ENCODE measurements around the gene PDE7B.
"Not testable (repeated sequence)": the region's sequence is repeated elsewhere in the genome, so short reads cannot be mapped to it uniquely, and the experiment has no call there.

PDE7B gene

DNA sequence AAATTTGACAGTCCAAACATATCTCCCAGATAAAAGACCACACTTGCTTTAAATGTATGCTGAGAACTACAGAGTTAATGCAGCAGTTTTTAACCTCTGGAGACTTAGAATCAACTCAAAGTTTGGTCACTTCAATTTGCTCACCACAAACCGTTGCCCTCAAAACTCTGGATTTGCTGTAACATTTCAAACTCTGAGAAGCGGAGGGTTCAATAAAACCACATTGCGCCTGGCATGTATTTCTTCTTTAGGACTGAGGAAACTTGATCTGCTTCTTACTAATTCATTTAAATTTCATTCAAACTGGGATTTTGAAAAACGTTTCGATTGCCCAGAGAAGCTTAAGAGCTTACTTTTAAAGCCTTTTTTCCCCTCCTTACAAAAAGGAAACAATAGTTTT, 282.8 kb downstream of the PDE7B start:
- Mint-ChIP-seq H3K27me3 (ENCODE audit: low read depth) (peaks cover 5% of the 10 kb centered on the region), H3K9me3 (peaks cover 6% of the 10 kb centered on the region), H3K4me1 (peaks cover 11% of the 10 kb centered on the region), H3K27ac (peak overlapping the region in 1 of 3 experiments; percentile 28), H3K36me3 (ENCODE audit: low read depth) (no peaks in the 10 kb centered on the region), H3K4me3 (no peak overlapping the region)
- TF ChIP-seq, protein P1, sequence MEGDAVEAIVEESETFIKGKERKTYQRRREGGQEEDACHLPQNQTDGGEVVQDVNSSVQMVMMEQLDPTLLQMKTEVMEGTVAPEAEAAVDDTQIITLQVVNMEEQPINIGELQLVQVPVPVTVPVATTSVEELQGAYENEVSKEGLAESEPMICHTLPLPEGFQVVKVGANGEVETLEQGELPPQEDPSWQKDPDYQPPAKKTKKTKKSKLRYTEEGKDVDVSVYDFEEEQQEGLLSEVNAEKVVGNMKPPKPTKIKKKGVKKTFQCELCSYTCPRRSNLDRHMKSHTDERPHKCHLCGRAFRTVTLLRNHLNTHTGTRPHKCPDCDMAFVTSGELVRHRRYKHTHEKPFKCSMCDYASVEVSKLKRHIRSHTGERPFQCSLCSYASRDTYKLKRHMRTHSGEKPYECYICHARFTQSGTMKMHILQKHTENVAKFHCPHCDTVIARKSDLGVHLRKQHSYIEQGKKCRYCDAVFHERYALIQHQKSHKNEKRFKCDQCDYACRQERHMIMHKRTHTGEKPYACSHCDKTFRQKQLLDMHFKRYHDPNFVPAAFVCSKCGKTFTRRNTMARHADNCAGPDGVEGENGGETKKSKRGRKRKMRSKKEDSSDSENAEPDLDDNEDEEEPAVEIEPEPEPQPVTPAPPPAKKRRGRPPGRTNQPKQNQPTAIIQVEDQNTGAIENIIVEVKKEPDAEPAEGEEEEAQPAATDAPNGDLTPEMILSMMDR (IDR thresholded peaks at IDR 0.05; ENCODE audit: unreplicated experiment in 3 of 3): no peak

DNA sequence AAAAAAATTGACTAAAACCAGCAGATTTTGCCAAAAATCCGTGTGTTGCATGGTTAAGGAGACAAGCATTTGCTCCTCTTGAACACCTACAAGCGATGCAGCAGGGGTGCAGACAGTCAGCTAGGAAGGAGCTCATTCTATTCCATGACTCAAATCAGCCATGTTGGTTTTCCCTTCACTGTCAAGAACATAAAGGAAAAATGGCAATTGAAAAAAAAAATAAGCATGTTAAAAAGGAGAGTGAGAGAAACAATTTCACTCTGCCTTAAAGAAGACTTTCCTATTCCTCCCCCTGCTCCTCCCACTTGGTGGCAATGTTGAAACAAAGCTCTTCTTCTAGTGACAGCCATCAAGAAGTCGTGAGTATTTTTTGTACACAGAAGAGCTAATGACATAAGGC, 283.2 kb downstream of the PDE7B start:
- no peak overlapping the region for H3K27ac Mint-ChIP-seq
- peaks cover 6% of the 10 kb centered on the region for H3K9me3 Mint-ChIP-seq
- H3K4me3 Mint-ChIP-seq: no peak overlapping the region
- peaks cover 5% of the 10 kb centered on the region for H3K27me3 Mint-ChIP-seq (ENCODE audit: low read depth)
- TF ChIP-seq, protein P1 (IDR thresholded peaks at IDR 0.05; ENCODE audit: unreplicated experiment in 3 of 3): no peak
- no peaks in the 10 kb centered on the region for H3K36me3 Mint-ChIP-seq (ENCODE audit: low read depth)
- H3K4me1 Mint-ChIP-seq: peaks cover 11% of the 10 kb centered on the region

DNA sequence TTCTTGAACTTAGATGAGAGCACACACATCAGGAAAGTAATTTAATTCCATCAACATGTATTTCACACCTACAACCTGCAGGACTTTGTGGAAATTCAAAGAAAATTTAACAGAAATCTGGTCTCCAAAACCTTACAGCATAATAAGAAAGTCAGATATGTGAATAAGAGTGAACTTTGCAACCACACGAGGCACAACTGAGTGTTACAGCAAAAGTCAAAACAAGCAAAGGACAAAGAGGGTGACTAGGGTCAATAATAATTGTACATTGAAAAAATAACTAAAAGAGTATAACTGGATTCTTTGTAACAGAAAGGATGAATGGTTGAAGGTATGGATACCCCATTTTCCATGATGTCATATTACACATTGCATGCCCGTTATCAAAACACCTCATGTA, 284.8 kb downstream of the PDE7B start:
- TF ChIP-seq, protein P1 (IDR thresholded peaks at IDR 0.05; ENCODE audit: unreplicated experiment in 3 of 3): no peak
- H3K4me3 Mint-ChIP-seq: no peak overlapping the region
- peaks cover 5% of the 10 kb centered on the region for H3K27me3 Mint-ChIP-seq (ENCODE audit: low read depth)
- H3K4me1 Mint-ChIP-seq: peaks cover 11% of the 10 kb centered on the region
- H3K9me3 Mint-ChIP-seq: peaks cover 8% of the 10 kb centered on the region
- H3K27ac Mint-ChIP-seq: no peak overlapping the region
- no peaks in the 10 kb centered on the region for H3K36me3 Mint-ChIP-seq (ENCODE audit: low read depth)

DNA sequence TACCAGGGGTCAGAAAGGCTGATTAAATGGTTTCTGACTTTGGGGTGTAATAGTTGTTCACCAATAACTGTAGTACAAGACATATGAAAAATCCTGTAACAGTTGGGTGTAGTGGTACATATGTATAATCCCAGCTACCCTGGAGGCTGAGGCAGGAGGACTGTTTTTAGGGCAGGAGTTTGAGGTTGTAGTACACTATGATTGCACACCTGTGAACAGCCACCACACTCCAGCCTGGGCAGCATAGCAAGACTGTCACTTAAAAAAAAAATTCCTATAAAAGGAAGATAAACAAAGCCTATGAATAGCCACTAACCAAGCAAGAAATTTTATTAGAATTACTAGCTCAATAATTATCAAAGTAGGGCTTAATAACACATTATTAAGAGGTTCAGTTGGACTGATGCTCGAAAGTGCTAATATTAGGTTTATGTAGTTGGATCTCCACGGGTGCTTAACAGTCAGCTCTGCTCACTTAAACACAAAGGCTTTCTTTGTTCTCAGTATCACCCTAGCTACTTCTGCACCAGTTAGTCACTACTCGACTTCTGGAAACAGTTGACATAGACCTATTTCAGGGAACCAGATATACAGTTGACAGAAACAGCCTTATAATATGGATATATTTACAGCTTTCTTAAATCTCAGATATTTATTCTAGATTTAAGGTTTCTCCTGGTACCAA, 285.6 kb downstream of the PDE7B start:
- Mint-ChIP-seq H3K36me3 (ENCODE audit: low read depth) (peaks cover 7% of the 10 kb centered on the region), H3K4me3 (no peak overlapping the region), H3K9me3 (peaks cover 15% of the 10 kb centered on the region), H3K4me1 (peaks cover 5% of the 10 kb centered on the region), H3K27me3 (ENCODE audit: low read depth) (peaks cover 5% of the 10 kb centered on the region), H3K27ac (no peak overlapping the region)
- TF ChIP-seq, protein P1 (IDR thresholded peaks at IDR 0.05; ENCODE audit: unreplicated experiment in 3 of 3): no peak

DNA sequence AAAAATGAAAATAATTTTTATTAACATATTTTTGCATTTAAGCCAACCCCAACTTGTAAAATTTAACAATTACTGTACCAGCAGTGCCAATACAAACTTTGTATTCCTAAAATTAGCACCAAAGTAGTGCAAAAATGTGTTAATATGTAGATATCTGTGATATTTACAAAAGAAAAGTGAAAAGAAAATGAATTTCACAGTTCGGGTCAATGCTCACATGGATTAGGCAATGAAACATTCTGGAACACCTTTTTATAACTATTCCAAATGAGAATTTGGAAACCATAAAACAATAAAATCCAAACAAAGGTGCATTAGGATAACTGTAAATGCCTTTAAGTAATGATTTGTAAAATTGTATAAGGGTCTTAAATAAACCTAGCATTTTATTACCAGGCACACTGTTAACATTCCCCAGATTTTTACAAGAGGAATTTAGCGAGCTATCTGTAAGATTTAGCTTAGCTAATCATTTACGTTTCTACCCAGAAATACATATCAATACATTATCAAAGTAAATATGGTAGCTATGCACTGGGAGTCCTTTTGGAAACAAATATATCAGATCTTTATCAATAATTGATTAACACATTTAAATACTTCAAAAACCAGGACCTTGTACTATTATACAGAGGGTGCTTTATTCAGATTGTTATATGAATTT, 286.4 kb downstream of the PDE7B start:
- TF ChIP-seq, protein P1 (IDR thresholded peaks at IDR 0.05; ENCODE audit: unreplicated experiment in 3 of 3): no peak
- Mint-ChIP-seq H3K9me3 (peaks cover 19% of the 10 kb centered on the region), H3K27me3 (ENCODE audit: low read depth) (no peaks in the 10 kb centered on the region), H3K4me1 (peaks cover 5% of the 10 kb centered on the region), H3K4me3 (no peak overlapping the region), H3K36me3 (ENCODE audit: low read depth) (peaks cover 8% of the 10 kb centered on the region), H3K27ac (no peak overlapping the region)

DNA sequence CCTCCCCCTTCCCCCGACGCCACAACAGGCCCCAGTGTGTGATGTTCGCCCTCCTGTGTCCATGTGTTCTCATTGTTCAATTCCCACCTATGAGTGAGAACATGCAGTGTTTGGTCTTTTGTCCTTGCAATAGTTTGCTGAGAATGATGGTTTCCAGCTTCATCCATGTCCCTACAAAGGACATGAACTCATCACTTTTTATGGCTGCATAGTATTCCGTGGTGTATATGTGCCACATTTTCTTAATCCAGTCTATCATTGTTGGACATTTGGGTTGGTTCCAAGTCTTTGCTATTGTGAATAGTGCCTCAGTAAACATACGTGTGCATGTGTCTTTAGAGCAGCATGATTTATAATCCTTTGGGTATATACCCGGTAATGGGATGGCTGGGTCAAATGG, 287.6 kb downstream of the PDE7B start:
- not testable (repeated sequence) for H3K4me3 Mint-ChIP-seq

More for the DNA sequence above, 287.6 kb downstream of the PDE7B start:
- H3K4me1 Mint-ChIP-seq; H3K36me3 Mint-ChIP-seq (ENCODE audit: low read depth); H3K27ac Mint-ChIP-seq; H3K27me3 Mint-ChIP-seq (ENCODE audit: low read depth): not testable (repeated sequence)
- H3K9me3 Mint-ChIP-seq: peaks cover 19% of the 10 kb centered on the region

Measured in nephron (organoid).